AG09319 (cell line): Measurements from ENCODE around the gene CHP2.
"Not testable (repeated sequence)": the region's sequence is repeated elsewhere in the genome, so short reads cannot be mapped to it uniquely, and the experiment has no call there.

Experiments used
- DNase-seq: peaks from one replicate; pipeline ENCODE4 v3.0.0-alpha.2; 2010; ENCODE audit warnings: low read depth; ENCODE audit errors: extremely low read depth
- CTCF ChIP-seq: IDR thresholded peaks from 2 replicates; pipeline ENCODE4 v1.5.1; 2011; ENCODE audit warnings: low read depth, mild to moderate bottlenecking, inconsistent platforms, low read length, moderate library complexity

CHP2 gene

GRCh38 chr16:23748630-23749029, 6.2 kb upstream of the CHP2 start:
- no peak for DNase-seq
- no peak for TF ChIP-seq CTCF

- not testable (repeated sequence) for DNase-seq
These were observed 3.8 kb upstream of the CHP2 start for GRCh38 chr16:23751053-23751452.

- DNase-seq, result no peak
- TF ChIP-seq CTCF, result no peak
These were observed 775 bp upstream of the CHP2 start for GRCh38 chr16:23753908-23754593.

- no peak for TF ChIP-seq CTCF
- DNase-seq, result no peak
These were observed 621 bp downstream of the CHP2 start for GRCh38 chr16:23755484-23755809.

- DNase-seq, result no peak
- no peak for TF ChIP-seq CTCF
These were observed 2.3 kb downstream of the CHP2 start for GRCh38 chr16:23757116-23757515.

- no peak for DNase-seq
- TF ChIP-seq CTCF, result no peak
These were observed 3.3 kb downstream of the CHP2 start for GRCh38 chr16:23757937-23758619.

GRCh38 chr16:23765933-23766332, 11.1 kb downstream of the CHP2 start:
- no peak for TF ChIP-seq CTCF
- no peak for DNase-seq

GRCh38 chr16:23768581-23768980, 13.8 kb downstream of the CHP2 start:
- no peak for TF ChIP-seq CTCF
- DNase-seq, result no peak
